ENCODE results near the gene SCARF2. TPM values are rescaled to one million over a fixed set of nuclear protein-coding genes. Genes with fewer than 3 reads are reported as not detected.

SCARF2 gene
- total RNA-seq, 1 experiment from 2014 or later: 10.8 TPM

GRCh38 chr22:20389288-20389687, 48.3 kb downstream of the SCARF2 start:
- no peaks in the 10 kb centered on the region for H3K79me2 ChIP-seq (ENCODE audit: insufficient read depth, low read length)
- H4K20me1 ChIP-seq (ENCODE audit: control insufficient read depth, insufficient read depth, insufficient read length): no peaks in the 10 kb centered on the region
- DNase-seq: peak; percentile 4
- H3K27ac Mint-ChIP-seq: no peak overlapping the region
- no peak overlapping the region for H3K4me2 ChIP-seq (ENCODE audit: insufficient read depth, insufficient read length, low read length)
- no peaks in the 10 kb centered on the region for H3K79me1 ChIP-seq (ENCODE audit: insufficient read depth, low read depth, low read length, poor library complexity, severe bottlenecking)
- no peaks in the 10 kb centered on the region; a peak in 1 of 7 replicates for H3K36me3 Mint-ChIP-seq (ENCODE audit: insufficient read depth in 1 of 3, low read depth in 3 of 3)
- peaks cover 9% of the 10 kb centered on the region for H3K27me3 Mint-ChIP-seq (ENCODE audit: low read depth)
- no peaks in the 10 kb centered on the region for H3K9me3 Mint-ChIP-seq
- H3K4me3 Mint-ChIP-seq: no peak overlapping the region
- H3K4me1 Mint-ChIP-seq: peaks cover 2 to 3% of the 10 kb centered on the region in 2 experiments; a peak in 3 of 4 replicates
- H2BK5ac ChIP-seq (ENCODE audit: insufficient read length, low read length): no peak overlapping the region
- no peak overlapping the region for H2BK120ac ChIP-seq (ENCODE audit: low read depth, low read length, poor library complexity, severe bottlenecking)
- H3K27ac ChIP-seq (ENCODE audit: insufficient read length, low read depth, low read length): no peak overlapping the region
- H3K23me2 ChIP-seq (ENCODE audit: insufficient read length, low read depth, low read length, poor library complexity, severe bottlenecking): peaks cover under 1% of the 10 kb centered on the region
- H3K23ac ChIP-seq (ENCODE audit: insufficient read length, low read depth, low read length): no peak overlapping the region
- TF ChIP-seq CTCF (conservative IDR thresholded peaks at IDR 0.05): no peak
- H4K8ac ChIP-seq (replicated peaks; ENCODE audit: insufficient read length, low read depth, low read length): no peak overlapping the region
- no peak overlapping the region for H3K14ac ChIP-seq (ENCODE audit: insufficient read depth, low read length)
- H2AK5ac ChIP-seq (ENCODE audit: insufficient read length, low read length): no peak overlapping the region
- no CpG with 5 or more reads among the region's 6 CpGs for WGBS (ENCODE audit: extremely low coverage, insufficient read length, low lambda C conversion rate)
- H2BK15ac ChIP-seq (ENCODE audit: low read depth, low read length): no peak overlapping the region
- H4K5ac ChIP-seq (ENCODE audit: insufficient read length, low read depth, low read length): no peak overlapping the region
- H3K4me1 ChIP-seq (ENCODE audit: insufficient read depth, low read length): no peaks in the 10 kb centered on the region
- H3T11ph ChIP-seq (ENCODE audit: low read length): no peak overlapping the region
- no peak overlapping the region for H3K18ac ChIP-seq (ENCODE audit: insufficient read length, low read depth, low read length)
- H3K4ac ChIP-seq (ENCODE audit: low read depth, low read length): no peak overlapping the region
- no peaks in the 10 kb centered on the region for H3K9me3 ChIP-seq (ENCODE audit: control insufficient read depth, low read depth, low read length)
- H3K56ac ChIP-seq (ENCODE audit: insufficient read length, low read depth, low read length): no peak overlapping the region
- H2BK12ac ChIP-seq (ENCODE audit: insufficient read length, low read depth, low read length): no peak overlapping the region
- H3K27me3 ChIP-seq (ENCODE audit: insufficient read depth, low read length): no peaks in the 10 kb centered on the region
- no peak overlapping the region for H3K9ac ChIP-seq (ENCODE audit: extremely low read depth, insufficient read length, low read length)
- H2AFZ ChIP-seq (ENCODE audit: low read length): no peak overlapping the region
- H4K91ac ChIP-seq (ENCODE audit: insufficient read length, low read depth, low read length): no peak overlapping the region
- no peak overlapping the region for H2BK20ac ChIP-seq (ENCODE audit: low read depth, low read length, poor library complexity, severe bottlenecking)
